Left hindlimb (tissue), 1 donor: ENCODE data around the gene IL3RA.

Source experiments
- DNase-seq: peaks from one replicate; pipeline ENCODE4 v3.0.0-alpha.2; 2018

Gene IL3RA

DNA sequence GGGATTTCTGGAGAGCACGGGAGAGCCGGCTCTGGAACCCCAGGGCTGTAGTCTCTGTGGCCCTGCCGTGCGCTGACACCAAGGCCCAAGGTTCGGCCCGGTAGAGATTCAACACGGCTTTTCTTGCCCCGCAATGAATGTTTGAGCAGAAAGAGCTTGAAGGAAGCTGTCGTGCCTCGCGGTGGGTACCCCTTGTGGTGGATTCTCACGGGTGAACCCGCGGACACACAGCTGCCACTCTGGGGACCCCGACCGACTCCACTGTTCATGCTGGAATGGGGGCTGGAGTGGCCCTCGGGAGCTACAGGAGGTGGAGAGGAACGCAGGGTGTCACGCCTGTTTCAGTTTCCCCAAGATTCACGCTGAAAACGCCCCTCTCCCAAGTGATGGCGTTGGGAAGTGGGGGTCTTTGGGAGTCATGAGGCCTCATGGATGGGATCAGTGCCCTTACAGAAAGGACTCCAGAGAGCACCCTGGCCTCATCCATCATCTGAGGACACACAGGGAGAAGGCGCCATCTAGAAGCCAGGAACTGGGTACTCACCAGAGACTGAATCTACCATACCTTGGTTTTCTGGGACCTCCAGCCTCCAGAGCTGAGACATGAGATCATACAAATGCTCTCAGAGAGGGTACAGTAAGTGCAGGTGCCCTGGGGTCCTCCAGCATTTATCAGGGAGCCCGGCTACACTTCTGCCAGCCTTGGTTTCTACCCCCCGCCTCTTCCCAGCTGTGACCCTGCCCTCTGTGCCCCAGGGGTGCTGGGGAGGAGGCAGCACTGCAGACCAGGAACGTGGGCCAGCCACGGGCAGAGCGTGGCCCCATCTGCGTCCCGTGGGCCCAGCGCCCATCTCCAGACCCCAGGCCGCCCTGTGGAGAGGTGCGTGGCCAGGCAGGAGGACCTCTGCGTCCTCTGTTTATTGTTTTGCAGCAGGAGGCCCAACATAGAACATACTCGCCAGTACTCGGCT, 49.0 kb downstream of the IL3RA start:
- DNase-seq: no peak

DNA sequence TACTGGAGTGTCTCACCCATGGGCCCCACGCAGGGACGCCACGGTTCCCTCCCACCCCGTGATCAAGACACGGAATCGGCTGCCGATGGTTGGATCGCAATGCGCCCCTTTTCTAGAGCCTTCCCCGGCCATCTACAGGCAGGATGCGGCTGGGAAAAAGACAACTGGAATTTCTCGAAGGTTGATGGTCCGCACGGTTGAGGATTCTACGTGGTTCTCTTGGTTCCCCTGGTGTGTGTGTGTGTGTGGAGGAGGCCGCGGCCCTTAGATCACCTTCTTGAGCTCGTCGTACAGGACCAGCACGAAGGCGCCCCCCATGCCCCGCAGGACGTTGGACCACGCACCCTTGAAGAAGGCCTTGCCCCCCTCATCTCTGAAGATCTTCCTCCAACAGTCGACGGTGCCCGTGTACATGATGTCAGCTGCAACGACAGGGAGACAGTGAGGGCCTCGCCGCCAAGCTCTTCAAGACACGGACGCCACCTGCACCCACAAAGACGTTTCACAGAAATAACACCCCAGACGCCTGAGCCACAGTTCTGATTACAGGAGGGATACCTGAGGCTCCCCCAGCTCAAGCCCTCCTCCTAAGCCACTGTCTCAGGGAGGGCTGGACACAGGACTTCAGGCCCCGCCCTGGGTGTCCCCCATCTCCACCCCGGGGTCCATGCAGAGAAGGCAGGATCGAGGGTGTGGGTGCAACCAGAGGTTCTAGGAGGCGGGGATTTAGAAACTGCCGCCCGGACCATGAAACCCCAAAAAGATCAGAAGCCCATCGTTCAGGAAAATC, 49.9 kb downstream of the IL3RA start:
- DNase-seq: no peak

DNA sequence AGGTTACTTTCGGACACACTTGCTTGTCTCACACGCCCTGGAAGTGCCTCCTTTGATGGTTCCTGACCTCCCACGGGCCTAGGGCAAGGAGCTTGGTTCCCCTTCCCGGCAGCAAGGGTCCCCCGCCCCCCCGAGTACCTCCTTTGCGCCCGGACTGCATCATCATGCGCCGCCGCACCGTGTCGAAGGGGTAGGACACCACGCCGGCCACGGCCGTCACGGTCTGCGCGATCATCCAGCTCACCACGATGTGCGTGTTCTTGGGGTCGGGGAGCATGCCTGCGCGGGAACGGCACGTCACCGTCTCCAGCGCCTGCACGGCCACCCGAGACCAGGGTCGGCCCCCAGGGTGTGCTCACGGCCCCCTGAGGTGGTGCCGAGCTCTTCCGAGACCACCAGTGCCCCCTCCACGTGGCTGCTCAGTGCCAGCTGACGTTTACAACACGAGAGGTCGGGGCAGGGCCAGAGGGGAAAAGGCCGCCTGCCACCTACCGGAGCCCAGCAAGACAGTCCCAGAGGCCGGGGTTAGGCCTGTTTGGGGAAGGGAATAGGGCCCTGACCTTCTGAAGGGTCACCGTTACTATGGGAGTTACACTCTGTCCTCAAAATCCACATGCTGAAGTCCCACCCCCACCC, 50.7 kb downstream of the IL3RA start:
- DNase-seq: no peak

DNA sequence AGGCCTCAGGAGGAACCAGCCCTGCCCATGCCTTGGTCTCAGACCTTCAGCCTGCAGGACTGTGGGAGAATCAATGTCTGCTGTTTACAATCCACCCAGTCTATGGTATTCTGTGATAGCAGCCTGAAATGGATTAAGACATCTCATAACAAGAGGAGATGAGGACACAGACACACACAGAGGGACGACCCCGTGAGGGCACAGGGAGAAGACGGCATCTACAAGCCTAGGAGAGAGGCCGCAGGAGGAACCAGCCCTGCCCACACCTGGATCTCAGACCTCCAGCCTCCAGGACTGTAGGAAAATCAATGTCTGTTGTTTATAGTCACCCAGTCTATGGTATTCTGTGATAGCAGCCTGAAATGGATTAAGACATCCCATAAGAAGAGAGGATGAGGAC, 52.1 kb downstream of the IL3RA start:
- no peak for DNase-seq

DNA sequence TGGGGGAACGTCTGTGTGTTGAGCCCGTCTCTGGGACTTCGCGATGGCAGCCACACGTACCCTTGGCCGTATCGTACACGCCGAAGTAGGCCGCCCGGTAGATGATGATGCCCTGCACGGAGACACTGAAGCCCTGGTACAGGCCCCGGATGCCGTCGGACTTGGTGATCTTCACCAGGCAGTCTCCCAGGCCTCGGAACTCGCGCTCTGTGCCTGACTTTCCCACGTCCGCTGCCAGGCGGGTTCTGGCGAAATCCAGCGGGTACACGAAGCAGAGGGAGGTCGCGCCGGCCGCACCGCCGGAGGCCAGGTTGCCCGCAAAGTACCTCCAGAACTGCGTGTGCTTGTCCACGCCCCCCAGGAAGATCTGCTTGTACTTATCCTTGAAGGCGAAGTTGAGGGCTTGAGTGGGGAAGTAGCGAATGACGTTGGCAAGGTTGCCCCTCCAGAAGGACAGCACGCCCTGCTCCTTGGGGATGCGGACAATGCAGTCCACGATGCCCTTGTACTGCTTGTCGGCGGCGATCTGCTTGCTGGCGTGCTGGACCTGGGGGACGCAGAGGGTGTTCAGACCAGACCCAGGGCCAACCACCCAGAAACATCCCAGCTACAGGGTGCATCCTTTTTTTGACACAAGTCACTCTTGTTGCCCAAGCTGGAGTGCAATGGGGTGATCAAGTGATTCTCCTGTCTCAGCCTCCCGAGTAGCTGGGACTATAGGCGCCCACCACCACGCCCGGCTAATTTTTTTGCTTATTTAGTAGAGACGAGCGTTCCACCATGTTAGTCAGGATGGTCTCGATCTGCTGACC, 52.8 kb downstream of the IL3RA start:
- no peak for DNase-seq

DNA sequence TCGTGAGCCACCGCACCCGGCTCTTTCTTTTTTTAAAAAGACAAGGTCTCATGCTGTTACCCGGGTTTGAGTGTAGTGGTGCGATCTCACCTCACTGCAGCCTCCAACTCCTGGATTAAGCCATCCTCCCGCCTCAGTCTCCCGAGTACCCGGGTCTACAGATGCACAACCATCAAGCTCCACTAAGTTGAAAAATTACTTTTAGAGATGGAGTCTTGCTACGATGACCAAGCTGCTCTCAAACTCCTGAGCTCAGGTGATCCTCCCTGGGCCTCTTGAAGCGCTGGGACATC, 53.4 kb downstream of the IL3RA start:
- DNase-seq: no peak

DNA sequence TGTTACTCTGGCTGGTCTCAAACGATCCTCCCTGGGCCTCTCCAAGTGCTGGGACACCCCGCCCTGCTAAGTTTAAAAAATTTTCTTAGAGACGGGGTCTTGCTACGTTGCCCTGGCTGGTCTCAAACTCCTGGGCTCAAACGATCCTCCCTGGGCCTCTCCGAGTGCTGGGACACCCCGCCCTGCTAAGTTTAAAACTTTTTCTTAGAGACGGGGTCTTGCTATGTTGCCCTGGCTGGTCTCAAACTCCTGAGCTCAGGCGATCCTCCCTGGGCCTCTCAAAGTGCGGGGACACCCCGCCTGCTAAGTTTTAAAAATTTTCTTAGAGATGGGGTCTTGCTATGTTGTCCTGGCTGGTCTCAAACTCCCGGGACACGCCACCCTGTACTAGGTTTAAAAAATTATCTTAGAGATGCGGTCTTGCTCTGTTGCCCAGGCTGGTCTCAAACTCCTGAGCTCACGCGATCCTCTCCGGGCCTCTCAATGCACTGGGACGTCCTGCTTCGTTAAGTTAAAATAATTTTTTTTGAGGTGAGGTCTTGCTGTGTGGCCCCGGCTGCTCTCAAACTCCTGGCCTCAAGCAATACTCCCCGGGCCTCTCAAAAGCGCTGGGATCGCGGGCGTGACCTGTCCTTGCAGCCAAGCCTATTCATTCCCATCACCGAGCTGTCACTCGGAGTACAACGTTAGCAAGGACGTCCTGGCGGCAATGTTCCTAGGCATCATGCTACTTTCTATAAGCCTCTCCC, 54.2 kb downstream of the IL3RA start:
- DNase-seq: no peak

DNA sequence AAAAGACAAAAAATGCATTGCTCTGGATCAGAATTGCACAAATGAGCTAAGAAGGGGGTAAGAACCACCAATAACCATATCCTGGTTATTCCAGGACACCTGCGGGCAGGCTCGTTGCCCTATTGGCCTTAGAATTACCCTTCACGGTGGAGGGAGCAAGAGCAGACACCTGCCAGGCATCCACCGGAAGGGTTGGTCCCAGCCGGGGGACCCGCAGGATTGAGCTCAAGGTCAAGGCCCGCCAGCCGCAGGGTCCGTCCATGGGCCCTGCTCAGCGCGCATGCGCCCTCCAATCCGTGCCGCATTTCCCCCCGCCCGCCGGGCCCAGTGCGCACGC, 54.8 kb downstream of the IL3RA start:
- DNase-seq: no peak

DNA sequence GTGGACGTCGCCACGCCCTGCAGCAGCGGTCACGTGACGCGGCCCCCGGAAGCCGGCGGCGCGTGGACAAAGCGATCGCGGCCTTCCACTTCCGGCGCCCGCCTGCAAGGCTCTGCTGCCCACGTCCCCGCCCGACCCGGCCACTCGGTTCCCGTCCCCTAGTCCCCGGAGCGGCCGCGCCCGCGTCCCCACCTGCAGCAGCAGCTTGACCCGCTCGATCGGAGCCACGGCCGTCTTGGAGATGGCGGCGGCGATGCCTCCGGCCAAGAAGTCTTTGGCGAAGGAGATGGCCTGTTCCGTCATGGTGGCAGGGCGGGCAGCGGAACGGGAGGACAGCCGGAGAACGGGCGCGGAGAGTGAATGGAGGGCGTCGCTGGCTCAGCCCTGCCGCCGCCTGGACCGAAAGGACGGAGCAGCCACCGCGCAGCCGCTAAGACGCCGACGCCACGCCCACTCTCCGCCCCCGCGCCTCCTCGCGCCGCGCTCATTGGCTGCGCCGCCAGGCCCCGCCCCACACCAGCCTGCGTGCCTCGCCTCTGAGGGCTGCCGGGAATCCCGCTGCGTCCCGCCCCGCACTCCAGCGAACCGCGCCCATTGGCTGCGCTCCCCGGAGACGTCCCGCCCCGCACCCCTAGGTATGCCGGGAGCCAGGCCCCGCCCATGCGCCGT, 55.3 kb downstream of the IL3RA start, which contains the start of gene SLC25A6:
Gene SLC25A6 (minus strand): TSS at position 407 of the 669 bp plus-strand sequence. CDS start 104 bp downstream, at position 303.
- peak; percentile 99 for DNase-seq

DNA sequence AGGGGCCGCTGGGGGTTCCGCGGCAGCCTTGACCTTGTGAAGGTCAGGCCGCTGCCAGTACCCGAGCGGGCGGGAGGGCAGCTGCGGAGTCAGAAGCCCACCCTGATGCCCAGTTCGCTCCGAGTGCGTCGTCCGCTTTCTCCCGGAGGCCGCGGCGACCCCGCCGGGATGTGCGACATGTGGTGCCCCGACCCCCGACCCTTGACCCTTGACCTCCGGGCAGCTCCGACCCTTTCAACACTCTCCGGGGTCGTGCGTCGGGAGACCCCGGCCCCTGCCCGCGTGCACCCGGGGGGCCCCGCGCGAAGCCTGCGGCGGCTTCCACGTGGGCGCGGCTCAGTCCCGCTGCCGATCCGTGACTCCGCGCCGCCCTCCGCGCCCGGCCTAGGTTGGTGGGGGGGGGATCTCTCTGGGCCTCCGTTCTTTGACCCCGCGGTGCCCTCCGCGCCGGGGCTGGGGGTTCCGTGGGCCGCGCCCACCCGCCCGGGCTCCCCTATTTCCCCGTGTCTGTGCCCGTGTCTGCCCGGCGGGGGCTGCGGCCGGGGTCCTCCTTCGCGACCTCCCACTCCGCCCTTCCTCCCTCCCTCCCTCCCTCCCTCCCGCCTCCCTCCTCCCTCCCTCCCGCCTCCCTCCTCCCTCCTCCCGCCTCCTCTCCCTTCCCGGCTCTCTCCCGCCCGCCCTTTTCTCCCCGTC, 55.9 kb downstream of the IL3RA start:
- peak; percentile 89 for DNase-seq

DNA sequence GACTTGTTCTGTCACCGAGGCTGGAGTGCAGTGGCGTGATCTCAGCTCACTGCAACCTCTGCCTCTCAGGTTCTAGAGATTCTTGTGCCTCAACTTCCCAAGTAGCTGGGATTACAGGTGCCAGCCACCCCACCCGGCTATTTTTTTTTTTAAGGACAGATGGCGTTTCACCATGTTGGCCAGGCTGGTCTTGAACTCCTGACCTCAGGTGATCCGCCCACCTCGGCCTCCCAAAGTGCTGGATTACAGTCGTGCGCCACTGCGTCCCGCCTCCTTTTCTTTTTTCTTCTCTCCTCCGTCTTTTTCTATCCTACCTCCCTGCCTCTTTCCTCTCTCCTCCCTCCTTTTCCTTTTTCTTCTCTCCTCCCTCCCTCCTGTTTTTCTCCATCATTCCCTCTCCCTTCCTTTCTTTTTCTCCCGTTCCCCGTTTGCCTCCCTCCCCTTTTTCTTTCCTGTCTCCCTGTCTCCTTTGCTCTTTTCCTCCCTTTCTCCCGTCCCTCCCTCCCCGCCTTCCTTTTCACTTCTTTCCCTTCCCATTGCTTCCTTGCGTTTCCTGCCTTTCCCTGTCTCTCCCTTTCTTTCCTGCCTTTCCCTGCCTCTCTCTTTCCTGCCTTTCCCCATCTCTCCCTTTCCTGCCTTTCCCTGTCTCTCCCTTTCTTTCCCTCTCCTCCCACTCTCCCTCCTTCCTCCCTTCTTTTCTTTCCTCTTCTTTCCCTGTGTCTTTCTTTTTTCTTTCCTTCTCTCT, 57.5 kb downstream of the IL3RA start:
- peak; percentile 11 for DNase-seq

DNA sequence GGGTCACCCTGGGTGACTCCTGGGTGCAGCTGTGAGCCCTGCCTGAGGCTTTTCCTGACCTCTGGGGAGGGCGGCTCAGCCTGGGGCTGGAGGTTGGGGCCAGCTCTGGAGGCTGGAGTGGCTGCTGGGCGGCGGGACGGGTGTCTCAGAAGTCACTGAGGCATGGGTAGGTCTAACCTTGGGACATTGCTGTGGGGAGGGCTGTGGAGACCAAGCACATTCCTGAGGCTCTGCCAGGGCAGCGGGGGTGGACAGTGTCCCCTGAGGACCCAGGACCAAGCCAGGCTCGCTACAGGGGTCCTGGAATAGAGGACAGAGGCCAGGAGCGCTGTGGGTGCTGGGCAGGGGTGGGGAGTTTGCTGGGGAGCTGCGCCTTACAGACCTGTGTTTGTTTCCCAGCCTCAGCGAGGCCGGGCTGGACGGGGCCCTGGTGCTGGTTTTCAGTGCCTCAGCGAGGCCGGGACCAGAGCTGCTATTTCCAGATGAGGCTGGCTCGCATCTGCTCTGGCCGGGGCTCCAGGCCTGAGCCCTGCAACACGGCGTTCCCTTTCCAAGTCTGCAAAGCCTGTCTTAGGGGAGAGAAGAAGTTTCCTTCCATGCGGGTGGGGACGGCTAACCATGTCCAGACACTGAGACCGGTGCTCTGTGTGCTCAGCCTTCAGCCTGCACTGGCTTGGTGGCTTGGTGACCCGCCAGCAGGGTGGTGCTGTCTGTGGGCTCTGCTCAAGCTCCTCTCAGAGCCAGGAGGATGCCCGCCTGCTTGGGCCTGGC, 58.3 kb downstream of the IL3RA start:
- DNase-seq: peak; percentile 33

DNA sequence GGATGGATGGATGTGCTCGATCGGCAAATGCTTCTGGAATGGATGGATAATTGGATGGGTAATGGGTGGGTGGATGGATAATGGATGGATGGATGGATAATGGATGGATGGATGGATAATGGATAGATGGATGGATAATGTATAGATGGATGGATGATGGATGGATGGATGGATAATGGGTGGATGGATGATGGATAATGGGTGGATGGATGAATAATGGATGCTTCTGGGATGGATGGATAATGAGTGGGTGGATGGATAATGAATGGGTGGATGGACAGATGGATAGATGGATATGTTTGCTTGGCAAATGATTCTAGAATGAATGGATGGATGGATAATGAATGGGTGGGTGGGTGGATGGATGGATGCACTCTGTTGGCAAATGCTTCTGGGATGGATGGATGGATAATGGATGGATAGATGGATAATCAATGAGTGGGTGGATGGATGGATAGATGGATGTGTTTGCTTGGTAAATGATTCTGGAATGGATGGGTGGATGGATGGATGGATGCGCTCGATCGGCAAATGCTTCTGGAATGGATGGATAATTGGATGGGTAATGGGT, 59.1 kb downstream of the IL3RA start:
- DNase-seq: no peak

DNA sequence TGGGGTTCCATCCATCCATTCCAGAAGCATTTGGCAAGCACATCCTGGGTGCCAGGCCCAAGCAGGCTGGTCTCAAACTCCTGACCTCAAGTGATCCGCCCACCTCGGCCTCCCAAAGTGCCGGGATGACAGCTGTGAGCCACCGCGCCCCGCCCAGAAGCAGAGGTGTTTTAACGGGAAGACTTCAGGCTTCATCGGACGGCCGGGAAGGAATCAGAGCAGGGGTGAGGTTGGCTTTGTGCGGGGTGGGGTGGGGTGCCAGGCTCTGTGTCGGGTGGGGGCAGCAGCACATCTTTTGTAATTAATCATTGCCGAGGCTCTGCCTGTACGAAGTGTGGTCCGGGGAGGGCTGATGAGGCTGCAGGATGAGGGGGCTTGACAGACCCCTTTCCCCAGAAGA, 60.4 kb downstream of the IL3RA start:
- no peak for DNase-seq

DNA sequence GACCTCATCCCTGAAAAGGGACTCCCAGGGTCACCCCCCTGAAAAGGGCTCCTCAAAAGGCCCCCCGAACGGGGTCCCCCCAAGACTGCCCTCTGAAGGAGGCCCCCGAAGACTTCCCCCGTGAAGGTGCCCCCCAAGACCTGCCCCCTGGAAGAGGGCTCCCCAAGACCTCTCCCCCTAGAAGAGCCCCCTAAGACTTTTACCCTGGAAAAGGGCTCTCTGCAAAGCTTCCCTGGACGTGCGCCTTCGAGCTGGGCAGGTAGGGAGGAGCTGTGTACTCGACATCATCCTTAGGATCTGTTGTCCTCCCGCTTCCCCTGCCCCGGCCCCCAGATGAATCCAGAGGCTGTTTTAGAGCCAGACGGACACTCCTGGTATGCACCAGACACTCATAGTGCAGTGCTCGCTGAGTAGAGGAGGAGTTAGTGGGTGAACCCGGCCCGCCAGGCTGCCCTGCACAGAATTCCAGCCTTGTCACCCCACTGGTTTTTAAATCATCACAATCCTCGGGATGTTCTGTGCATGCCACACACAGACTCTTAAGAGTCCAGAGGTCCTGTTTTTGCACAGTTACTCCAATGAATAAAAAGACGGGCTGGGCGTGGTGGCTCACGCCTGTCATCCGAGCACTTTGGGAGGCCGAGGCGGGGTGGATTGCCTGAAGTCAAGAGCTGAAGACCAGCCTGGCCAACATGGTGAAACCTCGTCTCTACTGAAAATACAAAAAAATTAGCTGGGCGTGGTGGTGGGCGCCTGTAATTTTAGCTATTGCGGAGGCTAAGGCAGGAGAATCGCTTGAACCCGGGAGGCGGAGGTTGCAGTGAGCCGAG, 61.1 kb downstream of the IL3RA start:
- no peak for DNase-seq

DNA sequence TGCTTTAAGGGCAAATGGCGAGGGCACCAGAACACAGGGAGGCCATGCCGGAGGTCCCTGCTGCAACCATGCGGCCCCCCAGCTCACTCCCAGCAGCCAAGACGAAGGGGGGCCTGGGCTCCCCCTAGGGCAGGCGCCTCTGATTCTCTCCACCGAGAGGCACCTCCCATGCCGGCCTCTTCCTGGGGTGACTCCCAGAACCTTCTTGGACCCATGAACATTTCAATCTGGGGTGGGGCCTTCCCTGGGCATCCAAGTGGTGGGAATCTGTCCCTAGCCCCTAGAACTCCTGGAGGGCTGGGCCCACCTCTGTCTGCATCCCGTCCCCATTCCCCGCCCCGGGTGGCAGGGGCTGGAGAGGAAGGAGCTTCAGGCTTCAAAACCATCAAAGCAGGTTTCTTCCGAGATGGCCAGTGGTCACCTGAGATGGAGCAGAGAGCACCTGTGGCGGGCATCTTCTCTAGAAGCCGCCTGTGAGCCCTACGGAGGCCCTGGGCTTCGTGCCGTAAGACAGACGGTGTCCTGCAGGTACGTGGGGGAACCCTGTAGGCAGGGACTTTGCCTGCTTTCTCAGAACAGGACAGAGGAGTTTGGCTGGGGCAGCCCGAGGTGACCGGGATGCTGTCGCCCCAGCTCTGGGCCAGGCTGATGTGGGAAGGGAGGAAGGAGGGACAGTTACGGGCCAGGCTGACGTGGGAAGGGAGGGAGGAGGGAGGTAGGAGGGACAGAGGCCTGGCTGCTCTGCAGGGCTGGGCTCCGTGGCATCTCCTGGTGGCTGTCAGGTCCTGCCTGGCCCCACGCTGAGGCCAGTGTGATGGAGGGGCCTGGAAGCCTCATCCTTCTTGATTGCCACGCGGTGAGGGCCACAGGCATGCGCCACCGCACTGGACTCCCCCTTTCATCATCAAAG, 62.1 kb downstream of the IL3RA start:
- DNase-seq: no peak

DNA sequence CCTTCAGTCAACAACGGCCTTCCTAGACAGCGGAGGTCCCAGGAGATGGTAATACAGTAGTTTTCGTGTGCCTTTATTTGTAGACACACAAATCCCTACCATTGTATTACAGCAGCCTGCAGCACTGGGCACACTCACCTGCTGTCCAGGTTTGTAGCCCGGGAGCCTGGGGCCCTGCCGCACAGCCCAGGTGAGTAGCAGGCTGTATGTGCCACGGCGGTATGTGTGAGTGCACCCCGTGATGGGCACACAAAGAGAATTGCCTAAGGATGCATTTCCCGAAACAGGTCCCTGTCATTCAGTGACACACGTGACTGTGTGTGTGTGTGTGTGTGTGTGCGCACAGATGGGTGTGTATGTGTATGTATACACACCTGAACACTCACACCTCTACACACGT, 63.5 kb downstream of the IL3RA start:
- no peak for DNase-seq
